T follicular helper cell (primary cell): Measurements from ENCODE around the gene SCTR.

Source experiments
- DNase-seq: peaks from one replicate; pipeline ENCODE4 v3.0.0-alpha.2; 2020; ENCODE audit warnings: low read depth

SCTR gene

DNA sequence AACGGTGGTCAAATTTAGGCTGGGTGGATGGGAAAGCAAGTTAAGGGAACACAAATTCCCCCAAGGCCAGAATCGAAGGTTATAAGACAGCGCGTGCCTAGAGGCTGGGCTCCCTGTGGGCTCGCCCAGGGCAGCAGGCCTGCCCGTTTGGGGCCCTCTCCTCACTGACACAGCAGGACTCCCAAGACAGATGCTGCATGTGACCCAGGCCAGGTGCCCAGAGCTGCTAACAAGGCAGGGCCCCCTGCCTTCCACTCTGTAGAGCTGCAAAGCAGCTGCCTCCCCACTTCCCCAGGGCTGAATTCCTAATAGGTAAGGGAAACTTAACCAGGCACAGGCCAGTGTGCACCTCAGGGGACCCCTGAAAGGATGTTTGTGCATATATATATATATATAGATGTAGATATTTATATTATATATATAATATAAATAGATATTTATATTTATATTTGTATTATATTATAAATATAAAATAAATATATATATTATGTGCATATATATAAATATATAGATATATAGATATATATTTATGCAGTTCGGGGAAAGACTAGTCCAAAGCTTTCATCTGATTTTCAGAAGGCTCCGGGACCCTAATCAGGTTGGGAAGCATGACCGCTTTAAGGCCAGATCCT, 48.9 kb downstream of the SCTR start:
- no peak for DNase-seq

DNA sequence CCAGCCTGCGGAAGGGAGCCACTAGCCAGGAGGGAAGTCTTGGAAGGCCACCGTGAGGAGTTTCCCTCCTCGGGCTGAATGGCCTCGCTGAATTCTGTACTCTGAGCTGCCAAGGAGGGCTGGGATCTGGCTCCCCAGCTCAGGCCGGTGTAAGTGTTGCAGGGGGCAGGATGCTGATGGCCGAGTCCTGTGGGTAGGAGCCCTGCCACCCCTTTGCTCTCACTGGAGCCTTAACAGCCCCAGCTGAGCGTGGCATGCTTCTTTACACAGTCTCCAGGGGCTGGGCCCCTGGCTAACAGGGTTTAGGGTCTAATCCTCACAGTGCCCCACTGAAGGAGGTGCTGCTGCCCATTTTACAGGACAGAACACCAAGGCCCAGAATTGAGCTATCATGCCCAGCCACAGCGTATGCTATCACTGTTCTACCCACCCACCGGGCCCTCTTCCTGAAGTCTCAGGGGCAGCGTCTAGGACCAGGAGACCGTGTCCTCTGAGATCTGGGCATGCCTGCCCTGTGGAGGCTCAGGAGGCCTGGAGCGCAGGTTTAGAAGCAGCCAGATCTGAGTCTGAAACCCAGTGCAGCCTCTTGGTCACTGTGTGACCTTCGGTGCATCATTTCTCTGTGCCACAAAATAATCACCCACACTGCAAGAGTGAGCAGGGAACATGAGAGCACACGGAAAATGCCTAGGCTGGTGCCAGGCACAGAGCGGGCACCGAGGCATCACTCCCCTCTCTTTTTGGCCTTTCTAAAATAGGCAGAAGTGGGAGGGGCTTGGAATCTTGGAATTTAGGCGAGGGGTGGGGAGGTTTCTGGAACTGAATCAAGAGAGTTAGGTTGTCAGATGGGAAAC, 49.7 kb downstream of the SCTR start:
- DNase-seq = no peak

- no peak for DNase-seq
Observed at GRCh38 chr2:119473621-119474370, 50.5 kb downstream of the SCTR start.

- DNase-seq = no peak
Observed at GRCh38 chr2:119472749-119473148, 51.5 kb downstream of the SCTR start.

DNA sequence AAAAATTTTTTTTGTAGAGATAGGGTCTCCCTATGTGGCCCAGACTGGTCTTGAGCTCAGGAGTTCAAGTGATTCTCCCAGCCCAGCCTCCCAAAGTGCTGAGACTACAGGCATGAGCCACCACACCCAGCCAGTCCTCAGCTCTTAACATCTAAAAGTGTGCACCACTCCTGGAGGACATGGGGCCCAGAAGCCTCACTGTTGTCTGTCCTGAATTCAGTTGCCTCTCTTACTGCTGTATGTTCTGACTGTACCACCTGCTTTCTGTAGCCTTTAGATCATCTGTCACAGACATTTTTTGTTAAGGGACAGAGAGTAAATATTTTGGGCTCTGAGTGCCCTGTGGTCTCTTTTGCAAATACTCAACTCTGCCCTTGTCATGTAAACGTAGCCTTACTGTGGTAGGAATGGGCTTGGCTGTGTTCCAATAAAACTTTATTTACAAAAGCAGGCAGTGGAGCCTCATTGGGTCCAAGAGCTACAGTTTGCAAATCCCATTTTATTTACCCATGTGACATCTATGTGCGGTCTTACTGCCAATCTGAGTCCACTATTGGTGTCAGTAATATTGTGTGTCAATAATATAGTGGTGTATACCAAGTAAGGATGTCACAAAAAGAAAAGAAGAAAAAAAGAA, 54.5 kb downstream of the SCTR start:
- no peak for DNase-seq

- no peak for DNase-seq
Observed at GRCh38 chr2:119469131-119469530, 55.2 kb downstream of the SCTR start.

- no peak for DNase-seq
Observed at GRCh38 chr2:119468154-119468955, 55.9 kb downstream of the SCTR start.

DNA sequence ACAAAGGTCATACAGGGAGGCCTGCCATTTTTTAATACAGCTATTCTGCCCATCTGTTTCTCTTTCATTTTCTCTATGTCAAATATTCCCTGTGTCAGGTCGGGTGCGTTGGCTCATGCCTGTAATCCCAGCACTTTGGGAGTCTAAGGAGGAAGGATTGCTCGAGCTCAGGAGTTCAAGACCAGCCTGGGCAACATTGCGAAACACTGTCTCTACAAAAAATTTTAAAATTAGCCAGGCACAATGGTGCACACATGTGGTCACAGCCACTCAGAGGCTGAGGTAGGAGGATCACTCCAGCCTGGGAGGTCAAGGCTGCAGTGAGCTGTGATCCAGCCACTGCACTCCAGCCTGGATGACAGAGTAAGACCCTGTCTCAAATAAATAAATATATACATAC, 57.9 kb downstream of the SCTR start:
- DNase-seq = no peak

GRCh38 chr2:119465687-119466086, 58.6 kb downstream of the SCTR start:
- DNase-seq = no peak

- DNase-seq = no peak
Observed at GRCh38 chr2:119464981-119465380, 59.3 kb downstream of the SCTR start.

DNA sequence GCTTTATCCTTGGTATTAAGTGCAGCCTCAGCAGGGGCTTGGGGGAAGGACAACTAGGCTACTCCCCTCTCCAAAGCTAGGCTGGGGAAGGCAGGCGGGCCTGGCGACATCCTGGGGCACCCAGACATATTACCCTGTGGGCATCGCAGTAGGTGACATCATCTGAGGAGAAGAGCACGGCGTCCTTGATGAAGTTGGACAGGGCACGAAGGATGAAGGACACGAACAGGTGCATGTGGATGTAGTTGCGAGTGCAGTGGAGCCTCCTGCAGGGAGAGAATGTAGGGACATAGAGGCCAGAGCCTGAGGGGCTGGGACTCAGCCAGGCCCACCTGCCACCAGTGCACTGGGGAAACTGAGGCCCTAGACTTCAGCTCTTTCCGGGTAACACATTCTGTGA, 60.3 kb downstream of the SCTR start:
- DNase-seq = no peak

GRCh38 chr2:119463136-119463535, 61.1 kb downstream of the SCTR start:
- DNase-seq = no peak

- no peak for DNase-seq
Observed at GRCh38 chr2:119462574-119462973, 61.7 kb downstream of the SCTR start.

GRCh38 chr2:119461811-119462210, 62.5 kb downstream of the SCTR start:
- no peak for DNase-seq

DNA sequence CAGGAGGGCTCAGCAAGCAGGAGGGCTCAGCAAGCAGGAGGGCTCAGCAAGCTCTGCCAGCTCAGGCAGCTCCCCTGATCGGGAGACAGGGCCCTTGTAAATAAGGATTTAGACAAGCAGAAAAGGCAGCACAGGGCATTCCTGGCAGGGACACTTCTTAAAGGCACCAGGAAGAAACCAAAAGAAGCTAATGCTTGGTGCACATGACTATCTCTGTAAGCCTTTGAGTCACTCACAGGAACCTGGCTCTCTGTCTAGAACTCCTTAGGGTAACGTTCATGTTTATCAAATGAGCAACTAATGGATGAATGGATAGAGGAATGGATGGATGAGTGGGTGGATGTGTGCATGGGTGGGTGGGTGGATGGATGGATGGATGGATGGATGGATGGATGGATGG, 64.2 kb downstream of the SCTR start:
- DNase-seq = no peak

- no peak for DNase-seq
Observed at GRCh38 chr2:119455066-119455718, 69.1 kb downstream of the SCTR start.

DNA sequence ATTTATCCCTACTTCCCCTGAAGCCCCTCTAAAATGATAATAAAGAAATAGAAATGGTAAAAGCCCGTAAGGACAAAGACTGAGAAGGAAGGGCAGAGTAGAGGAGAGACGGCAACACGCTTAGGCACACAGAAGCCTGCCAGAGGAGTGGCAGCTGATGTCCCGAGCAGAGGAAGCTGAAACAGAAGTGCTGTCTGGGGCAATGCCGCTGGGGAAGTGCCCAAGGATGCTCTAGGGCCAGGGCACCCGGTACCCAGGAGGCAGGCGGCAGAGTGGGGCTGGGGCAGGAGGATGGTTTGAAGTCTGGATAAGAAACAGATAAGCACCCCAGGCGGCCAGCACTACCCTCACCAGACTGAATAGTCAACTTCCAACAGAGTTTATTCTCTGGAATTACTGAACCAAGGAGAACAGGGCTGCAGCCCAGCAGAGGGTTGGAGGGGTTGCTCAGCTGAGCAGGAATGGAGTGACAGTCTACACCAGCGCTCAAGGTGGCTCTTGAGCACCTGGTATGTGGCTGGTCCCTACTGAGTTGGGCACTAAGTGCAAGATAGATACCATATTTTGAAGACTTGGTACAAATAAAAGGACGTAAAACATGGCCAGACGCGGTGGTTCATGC, 70.2 kb downstream of the SCTR start:
- no peak for DNase-seq

DNA sequence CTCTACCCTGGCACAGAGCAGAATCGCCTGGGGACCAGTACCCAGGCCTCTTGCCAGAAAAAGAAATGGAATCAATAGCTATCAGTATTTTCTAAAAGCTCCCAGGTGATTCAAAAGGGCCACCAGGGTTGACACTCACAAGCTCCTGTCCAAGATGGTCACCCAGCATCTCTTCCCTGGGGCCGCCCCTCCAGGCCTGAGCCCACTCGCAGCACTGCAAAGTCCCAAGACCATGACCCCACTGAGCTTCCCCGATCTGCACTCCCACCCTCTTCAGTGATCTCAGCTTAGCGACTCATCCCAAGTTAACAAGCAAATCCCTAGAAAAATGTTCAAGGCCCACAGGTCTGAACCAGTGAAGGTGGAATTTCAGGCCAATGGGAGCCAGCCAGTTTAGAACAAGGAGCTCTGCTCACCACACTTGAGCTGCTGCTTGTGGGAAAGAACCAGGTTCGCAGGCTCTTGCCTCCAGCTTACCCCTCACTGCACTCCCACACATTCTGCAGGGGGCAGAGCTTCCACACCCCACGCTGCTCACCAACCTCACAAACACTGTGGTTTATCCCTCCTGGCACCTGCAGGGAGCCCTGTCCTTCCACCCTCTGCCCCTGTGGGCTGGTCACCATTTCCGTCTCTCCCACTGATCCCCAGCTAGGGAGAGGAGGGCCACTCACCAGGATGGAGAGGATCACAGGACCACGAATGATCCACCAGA, 72.8 kb downstream of the SCTR start:
- no peak for DNase-seq

DNA sequence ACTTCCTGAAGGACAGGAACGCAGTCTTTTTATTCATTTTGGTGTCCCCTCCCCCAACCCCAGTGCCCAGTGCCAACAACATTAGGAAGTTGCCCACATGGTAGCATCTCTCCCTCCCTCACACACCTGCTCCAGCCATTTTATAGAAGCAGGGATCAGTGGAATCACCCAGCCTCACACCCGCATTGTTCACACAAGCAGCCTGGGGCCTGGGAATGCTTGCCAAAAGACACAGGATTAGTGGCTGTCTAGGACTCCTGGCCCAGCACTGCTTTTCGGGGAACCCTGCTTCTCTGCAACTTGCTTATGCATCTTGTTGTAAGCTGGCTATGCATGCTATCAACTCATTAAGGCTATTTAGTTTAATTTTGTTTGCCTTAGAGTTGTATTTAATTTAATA, 74.8 kb downstream of the SCTR start:
- no peak for DNase-seq
